SIG-M5 treated with dmso at 0.1 percent for 504 hours (cell line): ENCODE measurements around the gene F11R.
"Not testable (repeated sequence)": the region's sequence is repeated elsewhere in the genome, so short reads cannot be mapped to it uniquely, and the experiment has no call there.

ENCODE experiments used
- DNase-seq: peaks from one replicate; lab custom pipeline; 2025; ENCODE audit not compliant: unreplicated experiment; lab: John Stamatoyannopoulos, UW

The F11R gene

DNA sequence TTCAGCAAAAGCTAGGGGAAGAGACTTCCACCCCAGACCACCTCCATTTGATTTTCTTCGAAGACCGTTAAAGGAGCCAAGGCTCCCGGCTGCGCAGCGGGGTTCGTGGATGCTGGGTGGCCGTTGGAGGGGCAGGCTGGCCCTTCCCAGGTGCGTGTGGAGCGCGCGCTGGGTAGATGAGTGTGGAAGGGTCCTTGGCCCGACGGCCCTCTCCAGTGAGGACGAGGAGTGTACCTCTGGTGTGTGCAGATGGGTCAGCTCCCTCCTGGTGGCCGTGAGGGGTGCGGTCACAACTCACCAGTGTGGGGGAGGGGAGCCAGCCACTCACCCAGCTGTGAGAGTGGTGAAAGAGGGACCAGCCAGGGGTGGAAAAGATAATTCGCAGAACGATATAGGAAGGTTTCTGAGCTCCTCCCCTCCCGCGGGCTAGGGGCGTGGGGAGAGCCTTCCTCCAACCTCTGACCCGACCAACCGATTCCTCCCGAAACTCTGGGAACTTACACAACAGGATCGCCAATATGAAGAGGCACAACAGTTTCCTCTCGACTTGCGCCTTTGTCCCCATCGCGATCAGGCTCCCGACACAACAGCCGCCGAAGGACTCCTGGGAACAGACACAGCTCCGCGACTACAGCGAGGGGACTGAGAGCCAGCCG lies at the start of gene F11R:
Gene F11R (minus strand): TSS at position 644 of the 656 bp plus-strand sequence. CDS start 79 bp downstream, at position 565.
- DNase-seq: peak; percentile 82

DNA sequence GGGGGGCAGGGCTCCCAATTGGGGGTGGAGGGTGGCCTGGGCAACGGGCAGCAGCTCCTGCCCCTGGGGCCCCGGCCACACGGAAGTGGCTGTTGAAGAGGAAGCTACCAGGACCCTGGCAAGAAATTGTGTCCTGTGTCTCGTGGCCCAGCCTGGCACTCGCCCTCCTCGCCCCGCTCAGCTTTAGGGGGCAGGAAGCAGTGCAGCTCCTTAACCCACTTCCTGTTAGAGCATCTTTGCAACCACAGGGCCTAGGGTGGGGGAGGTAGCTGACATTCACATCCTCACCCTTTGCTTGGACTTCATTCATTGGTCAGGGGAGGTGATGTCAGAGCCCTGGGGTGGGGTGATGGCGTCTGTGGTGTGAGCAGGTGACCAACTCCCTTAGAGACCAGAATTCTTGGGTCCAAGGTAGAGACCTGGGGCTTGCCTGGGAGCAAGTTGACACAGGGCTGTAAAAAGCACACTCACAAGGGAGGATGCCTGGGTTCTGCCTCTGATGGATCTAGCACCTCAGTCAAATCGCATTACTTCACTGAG lies 48.8 kb upstream of the F11R start, which contains the start of gene ARHGAP30:
Gene ARHGAP30 (minus strand): TSS at position 161 of the 540 bp plus-strand sequence. CDS start 267 bp downstream, outside the sequence.
- DNase-seq: peak; percentile 98

DNA sequence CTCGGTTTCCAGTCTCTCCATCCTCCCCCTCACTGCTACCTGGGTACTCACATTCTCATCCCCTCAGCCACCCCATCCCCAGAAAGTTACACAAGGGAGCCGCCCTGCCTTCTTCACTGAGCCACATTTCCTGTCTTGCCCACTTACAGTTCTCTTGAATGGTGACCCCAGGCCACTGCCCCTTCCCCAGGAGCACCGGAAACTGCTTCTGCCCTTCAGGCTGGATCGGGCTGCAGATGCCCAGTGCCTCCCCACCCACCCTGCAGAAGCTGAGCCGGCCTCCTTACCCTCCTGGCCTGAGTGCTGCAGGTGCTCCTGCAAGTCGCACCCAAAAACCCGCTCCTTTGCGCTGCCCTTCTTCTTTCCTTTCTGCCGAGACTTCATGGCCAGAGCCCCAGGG lies 48.3 kb upstream of the F11R start:
- DNase-seq: no peak

DNA sequence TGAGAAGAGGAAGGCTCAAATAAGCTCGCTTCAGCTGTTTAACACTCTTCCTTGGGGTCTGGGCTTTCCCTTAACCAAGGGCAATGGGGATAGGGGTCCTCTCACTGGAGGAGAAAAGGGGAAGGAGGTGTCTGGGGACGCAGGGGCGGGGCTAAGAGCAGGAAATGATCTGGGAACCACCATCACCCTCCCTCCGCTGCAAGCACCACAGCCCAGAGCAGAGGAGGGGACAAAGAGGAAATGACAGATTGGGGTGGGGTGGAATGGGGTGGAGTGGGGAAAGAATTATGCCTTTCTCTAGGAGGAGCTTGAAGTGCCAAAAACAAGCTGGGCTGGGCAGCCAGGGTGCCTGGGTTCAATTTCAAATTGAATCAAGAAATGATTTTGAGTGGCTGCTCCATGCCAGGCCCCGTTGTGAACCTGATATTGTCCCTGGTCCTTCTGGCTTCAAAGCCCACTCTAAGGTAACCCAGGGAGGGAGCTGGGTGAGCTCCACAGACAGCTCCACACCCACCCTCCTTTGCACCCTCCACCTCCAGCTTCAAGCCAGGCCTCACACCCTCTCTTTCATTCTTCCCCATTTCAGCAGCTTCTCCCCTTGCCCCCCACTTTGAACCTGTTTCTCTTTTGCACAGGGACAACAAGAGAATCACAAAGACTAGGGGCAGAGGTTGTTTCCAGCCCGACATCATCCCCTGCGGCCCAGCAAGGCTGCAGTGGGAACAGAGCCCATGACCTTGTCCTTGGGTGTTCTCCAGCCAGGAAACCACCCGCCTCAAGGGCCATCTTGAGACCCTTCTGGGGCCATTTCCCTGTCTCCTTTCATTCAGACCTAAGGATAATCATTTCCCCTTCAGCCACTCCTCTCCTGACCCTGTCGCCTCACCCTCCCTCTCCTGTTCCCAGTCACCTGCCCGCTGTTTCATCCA lies 47.6 kb upstream of the F11R start:
- DNase-seq: peak; percentile 98

DNA sequence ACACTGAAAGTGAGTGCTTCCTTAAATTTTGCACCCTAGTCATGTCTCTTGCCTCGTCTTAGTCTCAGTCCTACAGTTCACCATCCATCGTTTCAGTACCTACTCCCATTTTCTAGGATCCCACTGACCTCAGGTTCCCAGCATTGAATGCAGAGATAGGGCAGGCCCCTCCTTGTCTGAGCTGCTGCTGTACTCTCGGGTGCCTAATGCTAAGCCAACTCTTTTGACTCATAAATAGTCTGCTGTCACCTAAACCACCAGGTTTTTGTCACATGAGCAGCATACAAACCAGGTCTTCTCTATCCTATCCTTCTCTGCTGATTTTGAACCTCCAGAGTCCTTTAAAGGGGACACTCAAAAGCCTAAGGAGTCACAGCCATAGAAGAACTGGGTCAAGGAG lies 45.7 kb upstream of the F11R start:
- no peak for DNase-seq

DNA sequence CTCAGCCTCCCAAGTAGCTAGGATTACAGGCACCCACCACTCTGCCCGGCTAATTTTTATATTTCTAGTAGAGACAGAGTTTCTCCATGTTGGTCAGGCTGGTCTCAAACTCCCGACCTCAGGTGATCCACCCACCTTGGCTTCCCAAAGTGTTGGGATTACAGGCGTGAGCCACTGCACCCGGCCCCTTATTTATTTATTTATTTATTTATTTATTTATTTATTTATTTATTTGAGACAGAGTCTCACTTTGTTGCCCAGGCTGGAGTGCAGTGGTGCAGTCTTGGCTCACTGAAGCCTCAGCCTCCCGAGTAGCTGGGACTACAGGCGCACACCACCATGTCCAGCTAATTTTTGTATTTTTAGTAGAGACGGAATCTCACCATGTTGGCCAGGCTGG lies 44.7 kb upstream of the F11R start:
- DNase-seq: not testable (repeated sequence)

DNA sequence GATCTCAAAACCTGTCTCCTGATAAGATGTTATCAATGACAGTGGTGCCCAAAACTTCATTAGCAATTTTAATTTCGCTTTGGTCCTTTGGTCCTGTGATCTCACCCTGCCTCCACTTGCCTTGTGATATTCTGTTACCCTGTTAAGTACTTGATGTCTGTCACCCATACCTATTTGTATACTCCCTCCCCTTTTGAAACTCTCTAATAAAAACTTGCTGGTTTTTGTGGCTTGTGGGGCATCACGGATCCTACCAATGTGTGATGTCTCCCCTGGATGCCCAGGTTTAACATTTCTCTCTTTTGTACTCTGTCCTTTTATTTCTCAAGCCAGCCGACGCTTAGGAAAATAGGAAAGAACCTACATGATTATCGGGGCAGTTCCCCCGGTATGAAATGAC lies 43.0 kb upstream of the F11R start:
- DNase-seq: not testable (repeated sequence)

DNA sequence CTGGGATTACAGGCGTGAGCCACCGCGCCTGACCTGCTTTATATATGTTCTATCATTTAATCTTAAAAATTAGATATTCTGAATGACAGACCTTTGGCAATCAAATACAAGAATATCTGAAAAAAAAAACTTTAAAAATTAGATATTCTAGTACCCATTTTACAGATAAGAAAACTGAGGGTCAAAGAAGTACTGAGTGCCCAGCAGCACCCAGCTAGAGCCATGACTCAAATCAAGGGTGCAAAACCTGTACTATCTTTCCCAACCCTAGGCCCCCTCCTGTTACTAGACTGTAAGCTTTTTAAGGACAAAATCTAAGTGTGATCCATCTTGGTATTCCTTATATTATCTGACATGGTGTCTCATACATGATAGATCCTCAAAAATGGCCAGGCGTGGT lies 40.5 kb upstream of the F11R start:
- no peak for DNase-seq

DNA sequence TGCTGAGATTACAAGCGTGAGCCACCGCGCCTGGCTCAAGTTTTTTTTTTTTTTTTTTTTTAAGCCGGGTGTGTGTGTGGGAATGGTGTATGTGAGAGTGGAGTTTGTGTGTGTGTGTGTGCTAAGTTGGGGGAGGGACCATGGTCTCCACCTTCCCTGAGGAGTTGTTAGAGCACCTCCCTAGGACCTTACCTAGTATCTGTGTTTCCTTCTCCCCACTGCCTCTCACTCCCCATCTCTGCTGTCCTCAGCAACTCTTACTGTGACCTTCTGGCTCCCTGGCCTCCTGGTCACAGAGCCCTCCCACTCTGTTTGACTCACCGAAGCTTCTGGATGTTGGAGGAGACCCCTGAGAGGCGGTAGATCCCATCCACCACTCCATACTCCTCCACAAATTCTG lies 38.3 kb upstream of the F11R start:
- no peak for DNase-seq

DNA sequence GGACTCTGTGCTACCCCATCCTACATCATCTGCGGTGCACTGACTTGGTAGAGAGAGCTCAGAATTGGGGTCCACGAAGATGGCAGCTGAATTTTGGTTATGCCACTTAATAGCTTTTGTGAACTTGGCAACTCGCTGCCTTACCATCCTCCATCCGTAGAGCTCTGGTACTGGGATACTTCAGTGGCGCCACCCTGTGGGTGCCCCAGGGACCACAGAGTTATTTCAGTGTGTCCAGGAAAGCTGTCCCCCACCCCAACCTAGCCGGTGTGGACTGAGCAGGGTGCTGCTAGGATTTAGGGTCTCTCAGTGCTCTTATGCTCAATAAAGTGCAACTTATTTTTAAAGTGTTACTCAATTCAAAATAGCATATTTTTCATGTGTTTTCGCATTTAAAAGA lies 33.9 kb upstream of the F11R start:
- no peak for DNase-seq

DNA sequence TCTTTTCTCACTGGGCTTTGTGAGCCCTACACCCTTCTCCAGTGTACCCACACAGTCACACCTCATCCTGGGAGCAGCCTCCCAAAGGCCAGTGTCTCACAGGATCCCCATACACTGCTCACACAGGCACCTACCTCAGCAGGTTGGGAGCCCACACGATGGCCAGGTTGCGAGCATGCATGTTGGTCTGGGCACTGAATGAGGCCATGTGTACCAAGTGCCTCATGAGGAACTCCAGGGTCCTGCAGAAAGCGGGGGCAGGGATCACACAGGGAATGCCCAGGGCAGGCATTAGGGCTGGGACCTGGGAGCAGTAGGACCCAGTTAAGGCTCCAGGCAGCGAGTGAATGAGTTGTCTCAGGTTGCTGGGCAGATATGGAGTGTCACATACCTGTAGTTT lies 33.3 kb upstream of the F11R start:
- no peak for DNase-seq

DNA sequence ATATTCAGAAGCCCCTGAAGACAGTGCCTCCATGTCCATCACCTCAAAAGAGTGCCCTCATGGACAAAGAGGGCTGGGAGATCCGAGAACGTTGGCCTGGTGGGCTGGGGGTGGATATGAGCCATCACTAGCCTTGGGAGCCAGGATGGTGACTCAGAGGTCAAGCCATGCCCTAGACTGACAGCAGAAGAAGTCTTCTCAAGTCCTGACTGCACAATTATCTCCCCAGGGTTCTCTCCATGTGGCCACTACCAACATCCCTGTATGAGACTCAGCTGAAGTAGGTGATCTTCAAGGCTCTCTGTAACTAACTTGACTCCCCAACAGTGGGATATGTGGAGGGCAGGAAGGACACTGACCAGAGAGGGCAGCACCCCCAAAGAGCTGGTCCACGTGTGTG lies 31.9 kb upstream of the F11R start:
- DNase-seq: no peak

DNA sequence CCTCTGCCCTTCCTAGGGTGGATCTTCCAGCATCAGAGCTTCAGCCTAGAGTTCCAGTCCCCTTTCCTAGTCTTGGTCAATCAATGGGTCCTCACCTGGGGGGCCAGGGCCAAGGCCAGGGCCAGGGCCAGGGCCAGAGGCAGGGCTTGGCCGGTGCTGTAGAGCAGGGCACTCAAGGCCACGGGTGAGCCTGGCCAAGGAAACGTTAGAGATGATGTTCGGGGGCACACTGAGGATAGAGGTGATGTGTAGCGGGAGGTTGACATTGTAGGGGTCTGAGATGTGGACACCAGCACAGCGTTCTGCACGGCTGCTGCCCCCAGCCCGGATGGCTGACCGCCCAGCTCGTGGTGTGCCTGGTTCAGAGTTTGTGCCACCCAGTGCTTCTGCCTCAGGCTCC lies 30.3 kb upstream of the F11R start:
- no peak for DNase-seq

DNA sequence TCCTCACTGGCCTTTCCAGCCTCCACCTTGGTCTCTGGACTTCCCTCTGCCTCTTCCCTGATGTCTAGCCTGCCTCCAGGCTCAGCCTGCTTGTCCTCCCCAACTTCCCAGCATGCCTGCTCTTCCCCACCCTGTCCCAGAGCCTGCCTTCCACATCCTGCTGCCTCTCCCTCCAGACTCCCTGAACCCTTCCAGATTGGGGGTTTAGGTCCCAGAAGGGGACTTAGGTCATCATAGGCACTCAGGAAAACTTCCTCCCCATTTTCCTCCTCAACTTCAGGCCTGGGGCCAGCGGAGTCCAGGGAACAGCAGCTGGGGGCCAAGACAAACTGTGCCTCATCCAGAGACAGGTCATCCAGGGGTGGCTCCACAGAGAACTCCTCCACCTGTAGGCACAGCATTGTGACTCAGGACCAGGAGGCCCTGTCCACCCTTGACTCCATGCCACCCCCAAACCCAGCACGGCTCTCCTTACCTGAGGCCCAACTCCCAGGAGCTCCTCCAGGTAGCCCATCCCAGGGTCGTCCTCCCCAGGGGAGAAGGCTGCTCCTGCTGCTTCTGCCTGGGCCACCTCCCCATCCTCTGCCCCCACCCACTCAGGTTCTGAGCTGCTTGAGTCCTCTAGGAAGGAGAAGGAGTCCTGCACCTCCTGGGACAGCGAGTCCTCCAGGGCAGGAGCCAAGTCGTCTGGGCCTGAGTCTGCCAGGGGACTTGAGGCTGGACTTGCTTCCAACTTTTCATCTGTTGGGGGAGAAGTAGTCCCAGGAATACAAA lies 28.2 kb upstream of the F11R start:
- DNase-seq: no peak

DNA sequence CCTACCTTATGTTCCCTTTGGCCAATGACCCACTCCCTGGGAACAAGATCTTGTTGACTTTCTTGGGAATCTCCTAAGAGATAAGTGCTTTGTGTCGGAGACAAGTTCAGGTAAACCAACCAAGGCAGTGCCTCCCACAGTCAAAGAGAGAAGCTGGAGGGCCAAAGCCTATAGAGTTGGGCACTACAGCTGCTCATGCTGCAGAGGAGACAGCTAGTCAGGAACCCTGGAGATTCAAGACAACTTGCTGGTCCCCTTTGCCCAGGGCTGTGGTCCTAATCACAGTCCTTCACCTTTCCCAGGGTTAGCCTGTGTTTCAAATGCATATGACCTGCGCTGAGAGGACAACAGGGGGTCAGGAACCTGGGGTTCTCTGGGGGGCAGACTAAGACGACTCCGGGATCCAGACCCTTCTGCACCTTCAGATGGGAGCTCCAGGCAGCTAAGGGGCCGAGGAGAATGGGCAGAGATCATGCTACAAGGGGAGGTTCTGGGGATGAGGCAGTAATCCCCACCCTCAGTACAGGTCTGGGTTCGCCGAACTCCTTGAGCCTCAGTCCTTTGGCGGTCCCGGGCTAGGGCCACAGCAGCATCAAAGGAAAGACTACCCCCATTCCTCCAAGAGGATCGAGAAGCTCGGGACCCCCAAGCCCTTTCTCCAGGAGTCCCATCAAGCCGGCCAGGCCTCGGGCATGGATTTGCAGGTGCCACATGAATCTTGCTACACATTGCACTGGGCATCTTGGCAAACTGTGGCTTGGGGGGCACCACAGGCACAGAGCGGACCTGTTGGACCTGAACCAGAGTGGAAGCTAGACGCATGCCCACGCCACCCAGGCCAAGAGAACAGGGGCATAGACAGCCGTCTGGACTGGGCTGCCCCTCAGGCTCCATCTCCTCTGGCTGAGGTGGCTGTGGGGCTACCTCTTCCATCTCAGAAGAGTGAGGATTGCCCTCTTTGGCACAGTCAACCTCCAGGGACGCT lies 26.8 kb upstream of the F11R start:
- no peak for DNase-seq

DNA sequence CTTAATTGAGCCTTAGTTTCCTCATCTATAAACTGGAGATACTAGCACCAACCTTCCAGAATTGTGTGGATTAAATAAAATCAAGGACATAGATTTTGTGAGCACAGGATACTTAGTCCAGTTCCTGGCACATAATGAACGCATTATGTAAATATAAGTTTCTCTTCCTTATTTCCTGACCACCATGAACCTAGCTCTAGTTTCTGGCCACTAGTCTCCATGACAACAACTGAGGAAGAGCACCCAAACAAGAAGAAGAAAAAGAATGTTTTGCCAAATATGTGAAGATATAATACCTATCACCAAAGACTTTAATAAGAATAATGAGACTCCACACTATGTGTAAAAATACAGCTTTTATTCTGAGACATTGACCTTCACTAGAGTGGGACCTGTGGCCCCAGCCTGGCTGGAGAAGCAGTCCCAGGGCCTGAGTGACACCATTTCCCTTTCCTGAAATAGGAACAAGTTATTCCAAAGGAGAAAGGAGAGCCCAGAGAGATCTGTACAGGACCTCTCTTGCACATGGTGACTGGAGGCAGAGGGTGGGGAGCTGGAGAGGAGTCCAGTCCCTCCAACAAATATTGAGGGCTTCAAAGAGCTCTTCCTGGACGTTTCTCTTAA lies 25.8 kb upstream of the F11R start:
- DNase-seq: peak; percentile 95

DNA sequence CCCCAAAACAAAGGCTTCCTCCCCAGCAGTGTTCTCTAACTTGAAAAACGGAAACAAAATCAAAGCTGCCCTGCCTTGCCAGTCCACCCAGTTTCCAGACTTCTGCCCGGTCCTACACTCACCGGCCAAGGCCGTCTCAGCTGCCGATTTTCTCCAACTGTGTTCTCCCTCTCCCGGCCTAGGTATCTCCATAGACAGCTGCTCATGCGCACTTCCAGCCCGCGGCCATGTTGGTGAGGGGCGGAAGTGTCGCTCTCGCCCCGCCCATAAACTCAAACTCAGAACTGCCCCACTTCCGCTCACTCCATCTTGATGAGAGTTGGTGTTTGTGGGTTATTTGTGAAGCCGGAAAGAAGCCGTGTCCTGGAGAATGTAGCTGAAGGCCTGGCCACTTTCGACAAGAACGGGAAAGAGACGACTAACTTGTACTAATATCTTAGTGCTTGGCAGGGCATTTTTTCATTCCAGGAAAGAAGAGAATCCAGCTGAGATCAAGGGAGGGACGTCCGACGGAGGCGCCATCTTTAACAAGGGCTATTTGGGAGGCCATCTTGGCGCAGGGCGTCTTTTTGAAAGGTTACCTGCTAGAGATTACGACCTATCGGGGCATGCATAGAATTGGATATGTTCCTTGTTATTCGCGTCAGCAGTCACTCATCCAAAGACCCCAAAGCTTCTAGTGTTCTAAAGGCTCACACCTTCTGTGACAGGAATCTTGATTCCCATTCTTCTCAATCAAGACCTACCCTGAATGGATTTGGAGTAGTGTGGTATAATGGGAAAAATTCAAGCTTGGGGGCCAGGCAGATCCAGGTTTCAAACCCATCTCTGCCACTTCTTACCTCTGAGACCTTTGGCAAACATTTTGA lies 25.0 kb upstream of the F11R start, which contains the start of gene USF1:
Gene USF1 (minus strand): TSS at position 242 of the 869 bp plus-strand sequence. CDS start 2,702 bp downstream, outside the sequence.
- peak; percentile 99 for DNase-seq
